Left lung (tissue), 10 donors: Measurements from ENCODE around the gene ITGA3. TPM values are rescaled to one million over a fixed set of nuclear protein-coding genes. Genes with fewer than 3 reads are reported as not detected.

ENCODE experiments used
- ATAC-seq: fragments of 200-7000 bp; cut with Tn5 transposase; one replicate; pipeline ENCODE4 v1.9.1; 2020; ENCODE audit warnings: moderate library complexity
- DNase-seq, 4 donors: peaks; one replicate each; pipeline ENCODE4 v3.0.0-alpha.2; 2013 to 2020
- H3K27ac ChIP-seq, 2 donors: fragments of 200-600 bp; sonication (generic) in 1 of 2; one replicate each; pipeline versions ENCODE4 v1.5.0 to v1.8.0; 2020 to 2021
- H3K27me3 ChIP-seq, 2 donors: fragments of 200-600 bp; sonication (generic) in 1 of 2; one replicate each; pipeline versions ENCODE4 v1.5.0 to v1.8.0; 2020 to 2021
- H3K36me3 ChIP-seq, 2 donors: fragments of 200-600 bp; sonication (generic) in 1 of 2; one replicate each; pipeline versions ENCODE4 v1.5.0 to v1.8.0; 2020 to 2021
- H3K4me1 ChIP-seq, 2 donors: fragments of 200-600 bp; one replicate each; pipeline ENCODE4 v1.8.0; 2021
- H3K4me3 ChIP-seq, 2 donors: fragments of 200-600 bp; sonication (generic) in 1 of 2; one replicate each; pipeline versions ENCODE4 v1.5.0 to v1.8.0; 2020 to 2021; ENCODE audit warnings: mild to moderate bottlenecking in 1 of 2
- H3K9me3 ChIP-seq, 2 donors: fragments of 200-600 bp; sonication (generic) in 1 of 2; one replicate each; pipeline versions ENCODE4 v1.5.0 to v1.8.0; 2020 to 2021
- CTCF ChIP-seq, 2 donors: fragments of 200-600 bp; sonication (generic) in 1 of 2; IDR thresholded peaks; one replicate each; pipeline versions ENCODE4 v1.5.0 to v1.8.0; 2021; ENCODE audit warnings: antibody characterized with exemption in 2 of 2
- intact Hi-C, 2 donors: fragments of 100-400 bp; cut with DNase I; formaldehyde crosslinking; loops; one replicate each; pipeline versions ENCODE4 v1.11.2 to v1.14.2; 2022
- polyA plus RNA-seq, 6 donors: library from polyadenylated mRNA; unstranded; fragments of 120-200 nt; gene quantifications; one replicate each; pipeline ENCODE4 v1.2.1, GENCODE V29; 2013; ENCODE audit not compliant: insufficient read length in 6 of 6
- total RNA-seq, 2 donors: library from RNA; stranded (reverse); fragmentation: NEBNext Ultra II Directional; extraction: Animal tissue kit (Norgen Biotek cat#: 25700); gene quantifications; one replicate each; pipeline ENCODE4 v1.2.1, GENCODE V29; 2021
- donor health status: DM: no; HTN: yes; CAD: no.
- donor health status: DM: no; HTN: no; CAD: no.

The ITGA3 gene
- total and polyA plus RNA-seq, 8 donors = 43.0 to 311 (median 56.5) TPM

DNA sequence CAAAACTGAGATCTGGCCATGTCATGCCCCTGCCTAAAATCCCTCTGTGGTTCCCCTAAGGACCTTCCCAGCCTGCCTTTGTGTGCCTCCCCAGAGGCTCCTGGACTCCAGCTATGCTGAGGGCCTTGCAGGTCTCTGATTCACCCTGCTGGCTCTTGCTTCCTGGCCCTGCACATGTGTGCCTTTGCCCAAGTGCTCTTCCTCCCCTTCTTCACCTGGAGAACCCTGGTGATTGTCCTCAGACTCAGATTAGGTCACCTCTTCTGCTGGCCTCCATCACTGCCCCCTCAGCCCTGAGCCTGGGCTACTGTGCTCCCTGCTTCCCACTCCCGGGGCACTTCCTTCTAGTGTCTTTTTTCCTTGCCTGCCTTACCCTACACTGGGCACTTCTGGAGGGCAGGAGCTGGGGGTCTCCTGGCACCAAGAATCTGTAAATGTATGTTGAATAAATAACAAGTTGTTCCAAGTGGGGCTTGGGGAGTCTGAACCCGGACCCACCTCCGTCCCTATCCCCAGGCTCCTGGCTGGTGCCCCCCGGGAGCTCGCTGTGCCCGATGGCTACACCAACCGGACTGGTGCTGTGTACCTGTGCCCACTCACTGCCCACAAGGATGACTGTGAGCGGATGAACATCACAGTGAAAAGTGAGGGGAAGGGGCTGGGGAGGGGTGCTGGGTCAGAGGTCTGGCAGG is 7.8 kb downstream of the ITGA3 start:
- Histone ChIP-seq H3K27ac (peak overlapping the region; percentile 72 to 78), H3K27me3 (no peaks in the 10 kb centered on the region), H3K36me3 (peaks cover 0 to 19% of the 10 kb centered on the region in 2 donors), H3K4me1 (peaks cover 55 to 72% of the 10 kb centered on the region in 2 donors), H3K4me3 (no peak overlapping the region), H3K9me3 (no peaks in the 10 kb centered on the region)
- TF ChIP-seq CTCF (IDR thresholded peaks at IDR 0.05) = no peak
- intact Hi-C loops = no loop called here
- DNase-seq (no peak), ATAC-seq (peak; percentile 1)

DNA sequence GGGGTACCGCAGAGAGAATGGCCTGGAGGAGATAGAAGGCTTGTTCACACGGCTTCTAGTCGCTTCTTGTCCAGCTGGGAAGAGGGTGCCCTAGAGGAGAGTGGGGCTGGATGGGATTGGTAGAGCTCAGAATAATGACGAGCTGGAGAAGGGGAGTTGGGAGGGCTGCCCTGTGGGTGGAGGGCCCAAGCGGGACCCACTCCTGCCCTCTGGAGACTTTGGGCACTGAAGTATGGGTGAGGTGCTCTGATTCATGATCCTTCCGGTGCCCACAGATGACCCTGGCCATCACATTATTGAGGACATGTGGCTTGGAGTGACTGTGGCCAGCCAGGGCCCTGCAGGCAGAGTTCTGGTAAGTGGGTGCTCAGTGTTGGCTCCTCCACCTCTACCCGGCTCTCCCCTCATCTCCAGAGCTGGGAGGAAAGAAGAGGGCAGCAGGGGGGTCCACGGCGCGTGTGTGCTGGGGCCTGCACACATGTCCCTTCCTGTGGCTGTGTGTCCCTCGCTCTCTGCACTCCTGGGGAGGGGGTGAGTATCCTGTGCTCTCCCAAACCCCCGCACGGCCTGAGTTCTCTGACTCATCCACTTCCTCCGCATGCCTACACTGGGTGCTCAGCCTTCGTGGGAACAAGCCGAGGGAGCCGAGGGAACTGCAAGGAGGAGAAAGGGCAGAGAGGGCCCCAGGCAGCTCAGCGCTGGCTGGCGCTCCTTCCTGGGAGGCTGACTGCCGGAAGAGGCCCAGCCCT is 8.5 kb downstream of the ITGA3 start:
- peak overlapping the region; percentile 72 to 78 for H3K27ac ChIP-seq
- DNase-seq (peak in 1 of 4 donors; percentile 77), ATAC-seq (peak; percentile 34)
- H3K27me3 ChIP-seq = no peaks in the 10 kb centered on the region
- intact Hi-C loops = no loop called here
- peaks cover 0 to 24% of the 10 kb centered on the region in 2 donors for H3K36me3 ChIP-seq
- no peak for TF ChIP-seq CTCF (IDR thresholded peaks at IDR 0.05)
- H3K4me3 ChIP-seq = no peak overlapping the region
- H3K9me3 ChIP-seq = no peaks in the 10 kb centered on the region
- peaks cover 48 to 65% of the 10 kb centered on the region in 2 donors for H3K4me1 ChIP-seq

DNA sequence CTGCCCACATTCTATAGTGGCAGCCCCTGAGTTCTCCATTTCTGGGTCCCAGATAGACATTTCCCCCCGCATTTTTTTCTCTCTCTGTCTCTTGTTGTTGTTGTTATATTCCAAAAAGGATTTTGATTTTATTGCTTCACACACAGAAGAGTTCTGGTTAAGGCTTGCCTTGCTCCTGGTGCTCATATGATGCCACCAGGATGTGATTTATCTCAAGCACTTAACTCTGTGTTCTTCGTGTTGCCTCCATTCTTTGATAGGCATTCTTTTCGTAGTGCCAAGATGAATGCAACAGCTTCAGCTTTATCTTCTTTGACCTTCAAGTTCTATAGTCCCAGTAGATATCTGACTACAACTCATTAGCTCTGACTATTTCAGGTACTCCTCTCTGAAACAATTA is 9.1 kb downstream of the ITGA3 start:
- H3K27ac ChIP-seq = peak overlapping the region; percentile 72 to 78

DNA sequence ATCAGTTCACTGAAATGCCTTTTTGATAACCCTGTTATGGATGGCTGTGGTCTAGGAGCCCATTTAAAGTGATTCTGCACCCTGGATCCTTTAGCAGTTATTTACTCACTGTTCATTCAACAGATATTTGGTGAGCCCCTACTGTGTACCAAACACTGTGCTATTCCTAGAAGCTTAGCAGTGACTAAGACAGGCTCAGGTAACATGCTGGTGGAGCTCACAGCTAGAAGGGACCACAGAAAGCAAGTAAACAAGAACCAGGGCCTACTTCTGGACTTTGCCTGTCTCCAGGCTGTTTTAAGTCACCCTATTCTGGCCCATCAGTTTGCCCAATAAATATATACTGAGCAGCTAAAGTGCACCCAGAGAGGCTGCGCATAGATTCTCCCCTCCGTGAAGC is 11.1 kb downstream of the ITGA3 start:
- H3K4me3 ChIP-seq = no peak overlapping the region
- no peaks in the 10 kb centered on the region for H3K27me3 ChIP-seq
- intact Hi-C loops = no loop called here
- H3K27ac ChIP-seq = no peak overlapping the region
- TF ChIP-seq CTCF (IDR thresholded peaks at IDR 0.05) = no peak
- peaks cover 0 to 4% of the 10 kb centered on the region in 2 donors for H3K9me3 ChIP-seq
- DNase-seq = no peak
- ATAC-seq = no peak
- H3K36me3 ChIP-seq = peaks cover 0 to 48% of the 10 kb centered on the region in 2 donors
- peaks cover 24 to 39% of the 10 kb centered on the region in 2 donors for H3K4me1 ChIP-seq

More for the DNA sequence above, 9.1 kb downstream of the ITGA3 start:
- intact Hi-C loops = no loop called here
- DNase-seq (no peak), ATAC-seq (no peak)
- H3K4me3 ChIP-seq = no peak overlapping the region
- H3K36me3 ChIP-seq = peaks cover 0 to 31% of the 10 kb centered on the region in 2 donors
- H3K27me3 ChIP-seq = no peaks in the 10 kb centered on the region
- no peaks in the 10 kb centered on the region for H3K9me3 ChIP-seq
- H3K4me1 ChIP-seq = peaks cover 42 to 59% of the 10 kb centered on the region in 2 donors
- TF ChIP-seq CTCF (IDR thresholded peaks at IDR 0.05) = no peak

DNA sequence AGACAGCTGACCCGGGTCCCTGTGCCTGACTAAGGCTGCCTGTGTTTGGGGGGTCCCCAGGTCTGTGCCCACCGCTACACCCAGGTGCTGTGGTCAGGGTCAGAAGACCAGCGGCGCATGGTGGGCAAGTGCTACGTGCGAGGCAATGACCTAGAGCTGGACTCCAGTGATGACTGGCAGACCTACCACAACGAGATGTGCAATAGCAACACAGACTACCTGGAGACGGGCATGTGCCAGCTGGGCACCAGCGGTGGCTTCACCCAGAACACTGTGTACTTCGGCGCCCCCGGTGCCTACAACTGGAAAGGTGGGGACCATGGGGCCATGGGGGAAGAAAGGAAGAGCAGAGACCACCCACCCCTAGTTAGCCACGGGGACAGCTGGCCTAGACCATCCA is 12.1 kb downstream of the ITGA3 start:
- no peaks in the 10 kb centered on the region for H3K27me3 ChIP-seq
- H3K27ac ChIP-seq = no peak overlapping the region
- H3K36me3 ChIP-seq = peaks cover 0 to 57% of the 10 kb centered on the region in 2 donors
- intact Hi-C loops = no loop called here
- TF ChIP-seq CTCF (IDR thresholded peaks at IDR 0.05) = no peak
- peaks cover 0 to 4% of the 10 kb centered on the region in 2 donors for H3K9me3 ChIP-seq
- H3K4me3 ChIP-seq = no peak overlapping the region
- ATAC-seq (no peak), DNase-seq (no peak)
- peaks cover 15 to 29% of the 10 kb centered on the region in 2 donors for H3K4me1 ChIP-seq
